Thymus (tissue), 11 donors: ENCODE measurements around the gene POLG2. TPM values are rescaled to one million over a fixed set of nuclear protein-coding genes. Genes with fewer than 3 reads are reported as not detected.

Source experiments
- DNase-seq, 9 donors: peaks; one replicate each; pipeline ENCODE4 v3.0.0-alpha.2; 2013; ENCODE audit warnings: low spot score in 9 of 9, low read depth in 6 of 9, missing footprints in 1 of 9
- H3K27ac ChIP-seq, 2 donors: one replicate each; pipeline ENCODE4 v1.5.1; 2013; ENCODE audit warnings: control low read depth in 1 of 2, low read depth in 1 of 2, low read length in 1 of 2, mild to moderate bottlenecking in 1 of 2, moderate library complexity in 1 of 2
- H3K27me3 ChIP-seq, 2 donors: one replicate each; pipeline ENCODE4 v1.5.1; 2013; ENCODE audit warnings: low read length in 1 of 2; ENCODE audit not compliant: control insufficient read depth in 2 of 2, insufficient read depth in 1 of 2
- H3K36me3 ChIP-seq, 2 donors: one replicate each; pipeline ENCODE4 v1.5.1; 2013; ENCODE audit warnings: low read length in 1 of 2, mild to moderate bottlenecking in 1 of 2, moderate library complexity in 1 of 2; ENCODE audit not compliant: control insufficient read depth in 2 of 2, insufficient read depth in 2 of 2
- H3K4me1 ChIP-seq, 2 donors: one replicate each; pipeline ENCODE4 v1.5.1; 2013; ENCODE audit warnings: low read length in 2 of 2; ENCODE audit not compliant: control insufficient read depth in 2 of 2, insufficient read depth in 2 of 2
- H3K4me3 ChIP-seq, 2 donors: one replicate each; pipeline ENCODE4 v1.5.1; 2013; ENCODE audit warnings: low read length in 2 of 2, control low read depth in 1 of 2, mild to moderate bottlenecking in 1 of 2
- H3K9me3 ChIP-seq, 2 donors: one replicate each; pipeline ENCODE4 v1.5.1; 2013; ENCODE audit warnings: low read length in 1 of 2, mild to moderate bottlenecking in 1 of 2; ENCODE audit not compliant: control insufficient read depth in 2 of 2, insufficient read depth in 1 of 2
- WGBS: extraction: QIAGEN DNeasy Blood & Tissue Kit; methylation state at CpG from one replicate; pipeline ENCODE4 v1.1.7; 2013; 5-methylcytosine and 5-hydroxymethylcytosine counted together
- polyA plus RNA-seq: library from polyadenylated mRNA; stranded (reverse); fragments of 200-250 nt; gene quantifications from one replicate; pipeline ENCODE4 v1.2.3, GENCODE V29; 2013
- total RNA-seq: library from RNA; stranded (reverse); fragments of 120-200 nt; gene quantifications from one replicate; pipeline ENCODE4 v1.2.4, GENCODE V29; 2013
- donor health status: healthy.

Gene POLG2
- total and polyA plus RNA-seq, 2 donors = 13.2 to 24.4 TPM

GRCh38 chr17:64459284-64459747, 37.5 kb downstream of the POLG2 start:
- Histone ChIP-seq H3K9me3 (peaks cover 0 to 4% of the 10 kb centered on the region in 2 donors), H3K27ac (no peak overlapping the region), H3K4me1 (peaks cover 8 to 20% of the 10 kb centered on the region in 2 donors), H3K36me3 (no peaks in the 10 kb centered on the region), H3K4me3 (no peak overlapping the region), H3K27me3 (no peaks in the 10 kb centered on the region)
- DNase-seq = no peak
- WGBS = 98% methylated on average over 6 of the region's 6 CpGs

GRCh38 chr17:64458756-64459155, 38.1 kb downstream of the POLG2 start:
- Histone ChIP-seq H3K4me1 (peaks cover 8 to 21% of the 10 kb centered on the region in 2 donors), H3K36me3 (no peaks in the 10 kb centered on the region), H3K9me3 (peaks cover 0 to 4% of the 10 kb centered on the region in 2 donors), H3K4me3 (no peak overlapping the region), H3K27me3 (no peaks in the 10 kb centered on the region), H3K27ac (no peak overlapping the region)
- DNase-seq = no peak
- WGBS = 97% methylated on average over 8 of the region's 8 CpGs

- DNase-seq = peak in 1 of 9 donors; percentile 7
Measured at GRCh38 chr17:64457156-64457555, 39.7 kb downstream of the POLG2 start.

GRCh38 chr17:64455993-64456885, 40.6 kb downstream of the POLG2 start:
- Histone ChIP-seq H3K36me3 (no peaks in the 10 kb centered on the region), H3K4me3 (no peak overlapping the region), H3K4me1 (peaks cover 8 to 25% of the 10 kb centered on the region in 2 donors), H3K27me3 (no peaks in the 10 kb centered on the region), H3K9me3 (peaks cover 0 to 4% of the 10 kb centered on the region in 2 donors), H3K27ac (peak overlapping the region; percentile 85 to 90)
- DNase-seq = peak in 6 of 9 donors; percentile 17 to 70 (median 36)
- 80% methylated on average over 8 of the region's 8 CpGs for WGBS

More at GRCh38 chr17:64457156-64457555, 39.7 kb downstream of the POLG2 start:
- WGBS = 92% methylated on average over 7 of the region's 7 CpGs
- no peak overlapping the region for H3K4me3 ChIP-seq
- H3K36me3 ChIP-seq = no peaks in the 10 kb centered on the region
- no peaks in the 10 kb centered on the region for H3K27me3 ChIP-seq
- peaks cover 8 to 25% of the 10 kb centered on the region in 2 donors for H3K4me1 ChIP-seq
- peaks cover 0 to 4% of the 10 kb centered on the region in 2 donors for H3K9me3 ChIP-seq
- H3K27ac ChIP-seq = peak overlapping the region in 1 of 2 donors; percentile 90

- no peaks in the 10 kb centered on the region for H3K27me3 ChIP-seq
- no peak for DNase-seq
- 74% methylated on average over 3 of the region's 3 CpGs for WGBS
- no peaks in the 10 kb centered on the region for H3K36me3 ChIP-seq
- no peak overlapping the region for H3K27ac ChIP-seq
- no peaks in the 10 kb centered on the region for H3K9me3 ChIP-seq
- H3K4me3 ChIP-seq = no peak overlapping the region
- H3K4me1 ChIP-seq = peaks cover 0 to 13% of the 10 kb centered on the region in 2 donors
Measured at GRCh38 chr17:64449545-64449944, 47.3 kb downstream of the POLG2 start.

GRCh38 chr17:64448665-64449512, 48.0 kb downstream of the POLG2 start, which contains the start of gene MILR1:
Gene MILR1, plus strand, starts transcription at chr17:64449115. Its CDS starts 54 bp downstream, at chr17:64449169.
- H3K27me3 ChIP-seq = no peaks in the 10 kb centered on the region
- 5% methylated on average over 10 of the region's 10 CpGs for whole genome bisulfite sequencing
- H3K4me3 ChIP-seq = no peak within 1 kb of the TSS
- peak within 1 kb of the TSS in 1 of 2 donors; percentile 40 for H3K27ac ChIP-seq
- H3K9me3 ChIP-seq = no peaks in the 10 kb centered on the region
- peaks cover 0 to 13% of the 10 kb centered on the region in 2 donors for H3K4me1 ChIP-seq
- H3K36me3 ChIP-seq = no peaks in the 10 kb centered on the region
- DNase-seq = peak in 1 of 9 donors; percentile 46

GRCh38 chr17:64447526-64447925, 49.3 kb downstream of the POLG2 start:
- WGBS = 93% methylated on average over 1 of the region's 1 CpG
- DNase-seq = no peak
- H3K9me3 ChIP-seq = no peaks in the 10 kb centered on the region
- H3K4me1 ChIP-seq = peaks cover 7 to 20% of the 10 kb centered on the region in 2 donors
- H3K27ac ChIP-seq = no peak overlapping the region
- H3K27me3 ChIP-seq = no peaks in the 10 kb centered on the region
- H3K4me3 ChIP-seq = no peak overlapping the region
- no peaks in the 10 kb centered on the region for H3K36me3 ChIP-seq

GRCh38 chr17:64443086-64443760, 53.6 kb downstream of the POLG2 start:
- no peak overlapping the region for H3K4me3 ChIP-seq
- H3K4me1 ChIP-seq = peaks cover 16 to 24% of the 10 kb centered on the region in 2 donors
- H3K9me3 ChIP-seq = peaks cover 0 to 14% of the 10 kb centered on the region in 2 donors
- H3K27ac ChIP-seq = no peak overlapping the region
- 93% methylated on average over 6 of the region's 6 CpGs for WGBS
- DNase-seq = no peak
- H3K36me3 ChIP-seq = no peaks in the 10 kb centered on the region
- no peaks in the 10 kb centered on the region for H3K27me3 ChIP-seq
